Neural cell (in vitro differentiated cells): ENCODE results near the gene SLC10A1.

Experiments
- RAD21 ChIP-seq: fragments of 450-650 bp; conservative IDR thresholded peaks from 2 replicates; pipeline ENCODE4 v1.6.1; 2014; ENCODE audit warnings: antibody characterized with exemption, mild to moderate bottlenecking, moderate library complexity
- SMC3 ChIP-seq: fragments of 450-650 bp; conservative IDR thresholded peaks from 2 replicates; pipeline ENCODE4 v1.6.1; 2014; ENCODE audit warnings: antibody characterized with exemption, mild to moderate bottlenecking, moderate library complexity; ENCODE audit not compliant: poor library complexity

GRCh38 chr14:69749956-69750355 is 47.1 kb downstream of the SLC10A1 start:
- TF ChIP-seq RAD21 (no peak), SMC3 (no peak)
